Astrocyte (in vitro differentiated cells and primary cell): ENCODE results near the gene MDM2.

ENCODE experiments used
- EZH2 ChIP-seq: IDR thresholded peaks from 2 replicates; pipeline ENCODE4 v1.6.1; 2012; ENCODE audit warnings: mild to moderate bottlenecking, low read length, inconsistent platforms; ENCODE audit not compliant: insufficient read depth
- TF ChIP-seq, protein P1 (sequence below): IDR thresholded peaks from 2 replicates; pipeline ENCODE4 v1.5.1; 2011; ENCODE audit warnings: low read depth, mild to moderate bottlenecking, inconsistent platforms, low read length, moderate library complexity; ENCODE audit not compliant: insufficient read depth

DNA sequence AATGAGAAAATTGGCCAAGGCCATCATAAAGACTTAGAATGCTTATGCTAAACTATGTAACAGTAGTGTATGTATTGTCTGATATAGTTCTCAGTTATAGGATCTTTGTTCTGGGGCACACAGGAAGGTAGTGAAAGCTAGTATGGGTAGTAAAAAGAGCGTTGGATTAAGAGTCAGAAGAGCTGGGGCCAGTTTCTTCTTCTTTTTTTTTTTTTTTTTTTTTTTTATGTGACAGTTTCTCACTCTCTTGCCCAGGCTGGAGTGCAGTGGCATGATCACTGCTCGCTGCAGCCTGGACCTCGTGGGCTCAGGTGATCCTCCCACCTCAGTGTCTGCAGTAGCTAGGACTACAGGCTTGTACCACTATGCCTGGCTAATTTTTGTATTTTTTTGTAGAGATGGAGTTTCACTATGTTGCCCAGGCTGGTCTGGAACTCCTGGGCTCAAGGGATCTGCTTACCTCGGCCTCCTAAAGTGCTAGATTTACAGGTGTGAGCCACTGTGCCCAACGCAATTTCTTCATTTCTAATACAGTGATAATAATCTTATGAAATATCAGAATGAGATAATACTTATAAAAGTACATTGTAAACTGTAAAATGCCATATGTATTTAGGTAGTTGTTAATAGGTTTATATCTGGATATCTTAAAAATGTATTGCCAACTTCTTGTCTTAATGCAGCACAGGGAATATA is 7.4 kb downstream of the MDM2 start:
- TF ChIP-seq, protein P1, sequence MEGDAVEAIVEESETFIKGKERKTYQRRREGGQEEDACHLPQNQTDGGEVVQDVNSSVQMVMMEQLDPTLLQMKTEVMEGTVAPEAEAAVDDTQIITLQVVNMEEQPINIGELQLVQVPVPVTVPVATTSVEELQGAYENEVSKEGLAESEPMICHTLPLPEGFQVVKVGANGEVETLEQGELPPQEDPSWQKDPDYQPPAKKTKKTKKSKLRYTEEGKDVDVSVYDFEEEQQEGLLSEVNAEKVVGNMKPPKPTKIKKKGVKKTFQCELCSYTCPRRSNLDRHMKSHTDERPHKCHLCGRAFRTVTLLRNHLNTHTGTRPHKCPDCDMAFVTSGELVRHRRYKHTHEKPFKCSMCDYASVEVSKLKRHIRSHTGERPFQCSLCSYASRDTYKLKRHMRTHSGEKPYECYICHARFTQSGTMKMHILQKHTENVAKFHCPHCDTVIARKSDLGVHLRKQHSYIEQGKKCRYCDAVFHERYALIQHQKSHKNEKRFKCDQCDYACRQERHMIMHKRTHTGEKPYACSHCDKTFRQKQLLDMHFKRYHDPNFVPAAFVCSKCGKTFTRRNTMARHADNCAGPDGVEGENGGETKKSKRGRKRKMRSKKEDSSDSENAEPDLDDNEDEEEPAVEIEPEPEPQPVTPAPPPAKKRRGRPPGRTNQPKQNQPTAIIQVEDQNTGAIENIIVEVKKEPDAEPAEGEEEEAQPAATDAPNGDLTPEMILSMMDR, result no peak
- TF ChIP-seq EZH2, result no peak
